HG03520 (cell line): ENCODE results near the gene ANTXR1.

Experiments
- ATAC-seq: cut with Tn5 transposase; IDR thresholded peaks from one replicate; pipeline ENCODE4 v1.9.1; 2021; ENCODE audit warnings: mild to moderate bottlenecking, moderate library complexity; ENCODE audit not compliant: unreplicated experiment

ANTXR1 gene

DNA sequence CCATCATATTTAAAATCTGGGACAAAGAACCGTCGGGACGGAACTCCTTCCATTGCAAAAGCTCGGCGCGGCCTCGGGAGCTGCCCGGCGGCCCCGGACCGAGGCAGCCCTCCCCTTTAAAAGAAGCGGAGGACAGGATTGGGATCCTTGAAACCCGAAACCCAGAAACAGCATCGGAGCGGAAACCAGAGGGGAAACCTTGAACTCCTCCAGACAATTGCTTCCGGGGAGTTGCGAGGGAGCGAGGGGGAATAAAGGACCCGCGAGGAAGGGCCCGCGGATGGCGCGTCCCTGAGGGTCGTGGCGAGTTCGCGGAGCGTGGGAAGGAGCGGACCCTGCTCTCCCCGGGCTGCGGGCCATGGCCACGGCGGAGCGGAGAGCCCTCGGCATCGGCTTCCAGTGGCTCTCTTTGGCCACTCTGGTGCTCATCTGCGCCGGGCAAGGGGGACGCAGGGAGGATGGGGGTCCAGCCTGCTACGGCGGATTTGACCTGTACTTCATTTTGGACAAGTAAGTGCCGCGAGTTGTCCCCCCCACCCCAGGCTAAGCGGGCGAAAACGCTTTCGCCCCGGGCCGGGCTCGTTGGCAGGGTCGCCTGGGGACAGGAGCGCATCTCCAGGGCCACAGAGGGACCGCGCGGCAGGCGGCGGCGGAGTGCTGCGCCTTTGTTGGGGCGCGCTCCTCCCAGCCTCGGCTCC, at the start of gene ANTXR1:
Gene ANTXR1 (plus strand): TSS at position 38 of the 698 bp plus-strand sequence. CDS start 321 bp downstream, at position 359.
- no peak for ATAC-seq

DNA sequence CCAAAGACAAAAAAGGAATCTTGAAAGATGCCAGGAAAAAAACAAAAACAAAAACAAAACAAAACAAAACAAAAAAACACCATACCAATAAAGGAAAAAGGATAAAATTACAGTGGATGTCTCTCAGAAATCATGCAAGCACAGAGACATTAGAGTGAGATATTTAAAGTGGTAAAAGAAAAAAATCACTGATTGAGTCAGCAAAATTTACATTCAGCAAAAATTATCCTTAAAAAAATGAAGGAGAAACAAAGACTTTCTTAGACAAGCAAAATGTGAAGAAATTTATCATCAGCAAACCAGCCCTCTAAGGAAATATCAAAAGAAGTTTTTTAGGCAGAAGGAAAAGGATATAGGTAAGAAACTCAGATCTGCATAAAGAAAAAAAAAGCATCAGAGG, 48.7 kb upstream of the ANTXR1 start:
- no peak for ATAC-seq

DNA sequence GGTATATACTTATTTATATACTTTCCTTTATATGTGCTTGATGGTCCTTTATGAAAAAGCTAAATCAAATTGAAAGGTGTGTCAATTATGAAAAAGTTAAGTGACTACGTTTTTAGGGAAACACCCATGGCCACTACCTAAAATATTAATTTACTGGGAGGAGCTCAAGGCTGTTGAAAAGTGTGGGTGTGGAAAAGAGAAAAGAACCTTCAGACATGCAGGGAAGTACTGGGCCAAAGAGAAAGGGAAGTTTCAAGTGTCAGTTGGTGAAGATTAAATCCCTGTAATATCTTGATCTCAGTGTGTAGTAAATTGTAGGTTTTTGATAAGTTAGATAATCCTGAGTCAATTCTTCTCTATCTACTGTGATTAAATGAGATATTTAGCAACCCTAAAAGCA, 44.8 kb upstream of the ANTXR1 start:
- no peak for ATAC-seq

DNA sequence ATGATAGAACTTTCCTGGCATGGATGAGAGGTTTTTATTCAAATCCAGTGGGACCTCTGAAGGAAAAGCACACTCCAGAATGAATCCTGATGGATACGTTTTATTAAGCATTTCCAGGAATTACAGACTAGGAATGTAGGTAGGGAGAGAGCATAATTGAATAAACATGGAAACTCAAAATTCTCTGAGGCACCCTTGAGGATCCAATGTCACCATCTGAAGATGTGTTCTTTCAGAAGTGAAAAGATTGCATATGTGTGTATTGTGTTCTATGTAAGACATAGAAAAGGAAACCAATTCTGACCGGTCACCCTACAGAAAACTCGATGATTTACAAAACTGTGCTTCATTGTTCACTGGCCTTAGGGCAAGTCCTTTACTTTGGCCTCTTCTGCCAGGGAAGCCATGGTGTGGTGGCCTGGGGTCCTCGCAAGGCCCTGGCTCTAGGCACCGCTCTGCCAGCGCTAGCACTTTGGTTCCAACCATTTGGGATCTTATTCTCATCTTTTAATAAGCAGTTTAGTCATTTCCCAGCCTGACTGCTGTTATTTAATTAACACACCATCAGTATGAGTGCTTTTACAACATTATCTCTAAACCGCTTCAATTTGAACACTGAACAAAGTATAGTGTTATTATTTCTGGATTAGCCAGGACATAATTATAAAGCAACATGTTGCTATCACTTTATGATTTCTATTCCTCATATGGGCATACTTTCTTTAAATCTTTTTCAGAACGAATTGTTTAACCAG, 43.1 kb upstream of the ANTXR1 start:
- no peak for ATAC-seq

DNA sequence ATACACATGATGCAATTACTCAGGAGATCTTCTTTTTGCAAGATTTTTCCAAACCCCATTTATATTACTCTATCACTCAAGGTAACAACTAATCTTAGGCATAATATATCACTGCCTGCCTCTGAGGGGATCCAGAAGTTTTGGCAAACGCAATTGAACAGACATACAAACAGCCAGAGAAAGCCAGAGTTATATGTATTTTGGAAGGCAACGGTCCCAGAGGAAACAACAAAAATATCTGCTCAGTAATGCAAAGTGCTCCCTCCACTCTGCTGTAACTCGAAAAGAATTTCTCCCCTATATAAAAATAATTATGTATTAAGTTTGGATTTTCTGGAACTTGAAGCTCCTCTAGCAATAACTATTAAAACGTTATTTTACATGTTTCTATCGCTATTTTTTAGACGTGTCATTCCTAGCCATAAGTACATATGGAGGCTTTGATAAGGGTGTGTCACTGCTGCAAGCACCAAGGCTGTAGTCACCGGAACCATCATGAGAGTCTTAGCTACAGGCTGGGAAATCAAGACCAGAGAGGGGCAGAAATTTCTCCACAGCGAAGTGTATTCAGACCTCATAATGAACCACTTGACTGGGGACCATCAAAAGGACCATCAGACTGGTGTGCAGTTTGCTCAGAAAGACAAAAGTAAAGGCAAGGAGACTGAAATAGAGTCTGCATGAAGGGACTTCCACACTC, 42.3 kb upstream of the ANTXR1 start:
- ATAC-seq = no peak

DNA sequence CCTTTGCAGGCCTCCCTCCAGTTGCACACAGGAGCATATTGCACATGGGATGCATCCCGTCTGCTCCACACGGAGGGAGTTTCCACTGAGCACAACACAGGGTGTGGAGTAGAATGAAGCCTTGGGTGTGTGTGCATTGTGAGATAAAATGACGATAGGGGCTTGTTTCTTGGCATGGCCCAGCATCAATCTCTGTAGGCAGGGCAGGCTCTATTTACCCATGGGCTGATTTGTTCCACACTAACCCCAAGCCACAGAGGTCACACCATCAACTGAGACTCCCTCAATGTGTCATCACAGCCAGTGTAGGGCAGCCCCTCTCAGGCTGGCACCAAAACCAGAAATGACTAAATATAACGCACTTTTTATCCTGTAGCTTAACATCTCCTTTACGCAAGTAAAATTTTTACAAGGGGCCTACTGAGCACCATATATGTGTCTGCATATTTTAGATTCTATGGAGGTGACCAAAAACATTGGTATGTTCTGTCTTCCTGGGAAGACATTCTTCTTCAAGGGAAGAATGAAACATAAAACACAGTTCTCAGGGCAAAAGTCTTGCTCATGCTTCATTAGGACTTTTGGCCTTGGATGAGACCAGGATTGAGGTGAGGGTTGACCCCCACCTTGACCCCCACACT, 41.3 kb upstream of the ANTXR1 start:
- ATAC-seq = no peak

DNA sequence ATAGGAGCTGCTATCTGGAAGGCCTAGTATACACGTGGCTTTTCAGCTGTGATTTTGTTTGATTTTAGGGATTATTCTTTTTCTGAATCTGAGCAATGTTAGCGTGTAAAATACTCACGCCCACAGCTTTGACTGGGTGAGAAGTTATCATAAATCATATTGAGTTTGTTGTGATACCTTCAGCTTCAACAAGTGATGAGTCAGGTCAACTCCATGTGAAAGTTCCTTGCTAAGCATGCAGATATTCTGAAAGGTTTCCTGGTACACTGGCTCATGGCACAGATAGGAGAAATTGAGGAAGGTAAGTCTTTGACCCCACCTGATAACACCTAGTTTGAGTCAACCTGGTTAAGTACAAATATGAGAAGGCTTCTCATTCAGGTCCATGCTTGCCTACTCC, 38.7 kb upstream of the ANTXR1 start, which contains the start of gene GKN1:
Gene GKN1 (plus strand): TSS at position 386 of the 400 bp plus-strand sequence. CDS start 42 bp downstream, outside the sequence.
- no peak for ATAC-seq

DNA sequence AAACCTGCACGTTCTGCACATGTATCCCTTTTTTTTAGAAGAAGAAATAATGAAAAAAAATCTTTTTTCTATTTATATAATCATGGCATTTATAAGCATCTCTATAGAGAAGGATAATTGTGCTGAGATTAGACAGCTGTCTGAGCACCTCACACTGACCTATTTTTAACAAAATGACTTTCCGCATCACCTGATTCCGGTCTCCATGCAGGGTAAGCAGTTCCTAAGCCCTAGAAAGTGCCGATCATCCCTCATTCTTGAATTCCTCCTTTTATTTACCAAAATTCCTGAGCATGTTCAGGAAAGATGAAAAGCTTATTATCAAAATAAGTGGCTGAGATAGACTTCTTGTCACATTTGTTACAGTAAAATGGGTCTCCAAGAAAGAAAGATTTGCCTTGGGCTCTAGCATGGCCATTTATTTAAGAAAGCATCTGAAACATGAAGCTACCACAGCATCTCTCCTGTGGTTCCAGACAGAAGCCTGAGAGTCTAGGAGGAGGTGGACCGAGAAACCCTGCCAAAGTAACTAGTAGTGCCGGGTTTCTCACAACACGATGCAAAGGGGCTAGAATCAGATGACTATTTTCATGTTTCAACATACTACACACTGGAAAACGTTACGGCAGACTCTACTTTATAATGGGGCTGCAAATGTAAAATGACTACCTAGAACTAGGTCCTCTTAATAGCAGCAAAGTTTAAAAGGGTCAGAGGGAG, 37.9 kb upstream of the ANTXR1 start:
- ATAC-seq = no peak

DNA sequence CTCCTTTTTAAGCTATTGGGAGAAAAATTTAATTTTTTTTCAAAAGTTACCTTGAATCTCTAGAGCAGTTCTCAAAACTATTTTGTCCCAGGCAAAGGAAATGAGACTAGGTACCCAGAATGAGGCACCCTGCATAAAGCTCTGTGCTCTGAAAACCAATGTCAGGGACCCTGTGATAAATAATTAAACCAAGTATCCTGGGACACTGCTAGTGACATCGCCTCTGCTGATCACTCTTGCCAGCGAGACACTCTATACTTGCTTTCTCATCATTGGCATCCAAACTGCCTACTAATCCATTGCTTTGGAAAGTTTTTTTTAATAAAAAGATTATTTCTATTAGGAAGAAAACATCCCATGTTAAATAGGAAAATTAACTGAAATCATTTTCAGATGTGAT, 37.1 kb upstream of the ANTXR1 start:
- ATAC-seq = no peak

DNA sequence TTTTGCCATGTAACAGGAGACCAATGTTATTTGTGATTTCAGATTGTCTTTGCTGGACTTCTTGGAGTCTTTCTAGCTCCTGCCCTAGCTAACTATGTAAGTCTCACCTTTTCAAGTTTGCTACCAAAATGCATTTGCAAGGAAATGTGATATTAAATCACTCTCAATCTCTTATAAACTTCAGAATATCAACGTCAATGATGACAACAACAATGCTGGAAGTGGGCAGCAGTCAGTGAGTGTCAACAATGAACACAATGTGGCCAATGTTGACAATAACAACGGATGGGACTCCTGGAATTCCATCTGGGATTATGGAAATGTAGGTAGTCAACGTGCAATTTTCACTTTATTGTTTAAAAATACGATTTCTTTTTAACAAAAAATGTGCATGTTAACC, 35.5 kb upstream of the ANTXR1 start:
- ATAC-seq = no peak

DNA sequence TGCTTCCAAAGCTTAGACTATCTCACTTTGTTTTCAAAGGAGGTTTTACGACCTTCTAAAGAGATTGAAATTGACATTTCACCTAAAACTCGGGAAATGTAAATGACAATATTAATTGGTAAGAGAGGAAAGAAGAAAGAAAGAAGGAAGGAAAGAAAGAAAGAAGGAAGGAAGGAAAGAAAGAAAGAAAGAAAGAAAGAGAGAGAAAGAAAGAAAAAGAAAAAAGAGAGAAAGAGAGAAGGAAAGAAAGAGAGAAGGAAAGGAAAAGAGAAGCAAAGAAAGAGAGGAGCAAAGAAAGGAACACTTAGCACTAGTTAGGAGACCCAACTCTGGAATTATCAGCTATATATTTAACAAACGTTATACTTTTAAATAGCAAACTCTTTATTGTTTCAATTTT, 34.9 kb upstream of the ANTXR1 start:
- ATAC-seq = no peak

DNA sequence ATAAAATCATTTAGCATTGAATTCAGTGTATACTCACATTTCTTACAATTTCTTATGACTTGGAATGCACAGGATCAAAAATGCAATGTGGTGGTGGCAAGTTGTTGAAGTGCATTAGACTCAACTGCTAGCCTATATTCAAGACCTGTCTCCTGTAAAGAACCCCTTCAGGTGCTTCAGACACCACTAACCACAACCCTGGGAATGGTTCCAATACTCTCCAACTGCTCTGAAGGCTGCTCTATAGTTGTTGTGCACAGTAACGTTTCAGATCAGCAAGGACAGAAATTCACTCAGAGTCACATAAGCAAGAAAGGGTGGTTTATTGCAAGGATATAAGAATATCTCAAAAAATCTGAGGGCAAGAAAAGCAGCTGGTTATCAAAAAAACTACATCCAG, 32.0 kb upstream of the ANTXR1 start:
- ATAC-seq = no peak

DNA sequence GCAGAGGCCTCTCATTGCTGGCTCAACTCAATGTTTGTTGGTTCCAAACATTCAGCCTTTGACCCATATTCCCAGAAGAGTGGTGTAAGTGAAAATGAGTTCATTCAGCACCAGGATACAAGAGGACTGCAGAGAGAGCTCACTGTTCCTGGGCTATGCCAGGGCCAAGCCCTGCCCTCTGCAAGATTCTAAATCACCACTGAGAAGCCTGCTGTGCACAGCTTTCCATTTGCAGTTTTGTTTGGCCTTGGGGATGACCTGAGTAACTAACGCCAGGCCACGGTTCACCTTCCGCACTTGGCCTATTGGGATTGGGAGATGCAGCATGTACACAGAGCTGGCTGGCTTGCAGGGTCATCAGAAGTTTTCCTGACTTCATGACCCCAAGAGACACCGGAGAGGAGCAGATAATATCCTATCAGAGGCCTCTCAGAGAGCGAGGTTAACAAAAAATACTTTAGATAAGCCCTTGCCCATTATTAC, 25.9 kb upstream of the ANTXR1 start:
- no peak for ATAC-seq

DNA sequence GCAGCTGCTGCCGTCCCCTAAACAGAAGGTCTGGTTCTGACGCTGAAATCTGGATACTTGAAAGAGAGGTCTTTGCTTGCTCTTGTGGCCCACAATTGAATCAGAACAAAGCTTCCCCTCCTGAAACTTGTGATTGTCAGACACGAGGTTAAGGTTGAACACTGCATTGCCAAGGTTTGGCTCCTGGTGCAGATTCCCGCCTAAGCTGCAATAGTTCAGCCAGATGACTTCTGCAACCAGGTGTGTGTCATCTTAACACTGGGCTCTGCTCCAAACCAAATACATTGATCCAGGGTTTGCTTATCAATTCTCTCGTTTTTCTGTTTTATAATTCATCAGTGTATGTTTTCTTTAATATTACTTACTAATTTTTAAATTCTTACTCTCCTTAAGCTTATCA, 23.9 kb upstream of the ANTXR1 start:
- ATAC-seq = no peak

DNA sequence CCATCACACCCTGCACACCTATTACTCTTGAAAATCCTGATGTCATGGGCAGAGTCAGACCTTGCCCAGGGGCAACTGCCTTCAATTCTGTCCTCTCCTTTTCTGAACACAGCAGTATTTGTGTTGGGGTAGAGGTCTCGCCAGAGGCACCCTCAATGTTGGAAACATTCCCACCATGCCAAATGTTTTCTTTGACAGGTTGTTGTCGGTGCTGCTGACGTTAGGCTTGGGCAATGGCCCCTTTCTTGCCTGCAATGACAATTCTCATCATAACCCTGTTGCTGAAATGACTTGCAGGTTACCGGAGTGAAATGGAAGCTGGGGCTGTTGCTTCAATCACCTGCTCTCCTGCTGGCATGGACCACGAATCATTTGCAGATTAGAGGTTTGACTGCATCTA, 20.6 kb upstream of the ANTXR1 start:
- no peak for ATAC-seq

DNA sequence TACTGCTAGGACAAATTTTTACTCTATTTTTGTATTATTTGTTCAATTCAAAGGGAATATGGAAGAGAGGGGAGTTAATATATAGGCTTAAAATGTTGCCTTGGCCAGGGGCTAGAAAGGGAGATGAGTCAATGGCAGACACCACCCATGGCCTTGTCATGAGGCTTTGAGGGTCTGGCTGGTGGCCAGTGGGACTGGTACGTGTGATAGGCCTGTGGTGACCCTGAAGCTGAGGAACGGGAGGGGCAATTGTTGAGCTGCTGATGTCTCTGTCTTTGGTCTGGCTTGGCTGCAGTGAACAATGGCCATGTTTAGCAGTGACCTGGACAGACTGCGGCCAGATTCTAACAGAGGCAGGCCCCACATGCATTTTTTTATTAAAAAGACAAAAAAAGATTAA, 20.0 kb upstream of the ANTXR1 start:
- ATAC-seq = no peak

DNA sequence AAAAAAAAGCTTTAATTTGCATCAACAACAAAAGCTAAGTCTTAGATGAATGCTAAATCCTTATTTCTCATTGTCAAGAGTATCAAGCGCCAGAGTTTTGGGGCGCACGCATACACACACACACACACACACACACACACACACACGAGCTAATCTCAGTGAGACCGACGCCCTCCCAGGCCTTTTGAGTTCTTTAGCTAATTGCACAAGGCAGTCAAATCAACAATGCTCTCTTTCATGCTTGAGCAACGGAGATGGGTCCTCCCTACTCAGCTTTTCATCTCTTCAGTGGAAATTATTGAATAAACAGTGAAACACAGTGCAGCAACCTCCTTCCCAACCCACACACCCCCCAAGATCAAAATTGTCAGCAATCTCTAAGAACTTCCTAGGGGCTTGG, 19.3 kb upstream of the ANTXR1 start:
- no peak for ATAC-seq

DNA sequence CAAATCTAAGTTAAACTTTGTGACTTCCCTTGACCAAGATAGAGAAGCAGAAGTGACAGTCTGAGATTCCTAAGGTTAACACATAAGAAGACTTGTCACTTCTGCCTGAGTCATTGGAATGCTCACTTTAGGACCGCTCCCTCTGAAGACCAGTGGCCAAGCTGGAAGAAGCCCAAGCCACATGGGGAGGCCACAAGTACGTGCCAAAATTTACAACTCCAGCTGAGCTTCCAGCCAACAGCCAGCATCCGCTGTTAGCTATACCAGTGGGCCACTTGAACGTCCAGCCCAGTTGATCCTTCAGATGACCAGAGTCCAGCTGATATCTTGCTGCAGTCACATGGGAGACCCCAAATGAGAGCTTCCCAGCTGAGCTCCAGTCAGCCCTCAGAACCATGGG, 18.1 kb upstream of the ANTXR1 start:
- no peak for ATAC-seq

DNA sequence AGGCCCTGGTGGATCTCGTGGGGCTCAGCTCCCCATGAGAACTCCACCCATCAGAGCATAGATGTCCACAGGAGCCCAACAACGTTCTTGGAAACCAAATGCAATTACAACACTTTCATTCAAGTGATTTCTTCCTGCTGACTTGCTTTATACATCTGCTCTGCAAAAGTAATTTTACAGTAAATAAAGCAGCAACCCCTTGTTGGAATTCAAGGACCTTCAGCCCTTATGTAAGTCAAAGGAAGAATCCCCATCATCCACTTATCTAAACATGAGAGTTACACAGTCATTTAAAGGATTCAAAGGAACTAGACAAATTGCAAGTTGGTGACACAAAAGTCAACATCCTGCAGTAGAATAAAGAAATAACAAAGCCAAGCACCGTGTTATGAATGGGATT, 17.1 kb upstream of the ANTXR1 start:
- ATAC-seq = no peak

DNA sequence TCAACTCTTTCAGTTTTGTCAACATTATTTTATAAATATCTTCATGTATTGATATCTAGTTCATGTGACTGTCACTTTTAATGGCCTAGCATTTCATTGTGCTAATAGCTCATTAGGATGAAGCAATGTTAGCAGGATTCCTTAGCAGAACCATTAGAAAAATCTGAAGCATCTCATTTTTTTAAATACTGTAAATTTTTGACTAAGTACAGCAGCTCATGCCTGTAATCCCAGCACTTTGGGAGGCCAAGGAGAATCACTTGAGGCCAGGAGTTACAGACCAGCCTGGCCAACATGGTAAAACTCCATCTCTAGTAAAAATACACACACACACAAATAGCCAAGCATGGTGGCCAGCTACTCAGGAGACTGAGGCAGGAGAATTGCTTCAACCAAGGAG, 15.6 kb upstream of the ANTXR1 start:
- no peak for ATAC-seq

DNA sequence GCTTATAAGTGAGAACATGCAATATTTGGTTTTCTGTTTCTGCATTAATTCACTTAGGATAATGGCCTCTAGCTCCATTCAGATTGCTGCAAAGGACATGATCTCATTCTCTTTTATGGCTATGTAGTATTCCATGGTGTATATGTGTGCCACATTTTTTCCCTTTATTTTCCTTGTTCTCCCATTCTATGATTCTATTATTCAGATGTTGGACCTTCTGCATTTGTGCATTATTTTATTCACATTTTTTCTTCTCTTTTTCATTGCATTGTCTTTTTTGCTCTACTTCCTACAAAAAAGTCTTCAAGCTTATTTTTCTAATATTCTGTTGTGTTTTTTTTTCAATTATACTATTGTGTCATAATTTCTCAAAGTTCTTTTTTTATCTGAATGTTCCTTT, 11.1 kb upstream of the ANTXR1 start:
- no peak for ATAC-seq
